Stimulated activated CD8-positive, alpha-beta memory T cell treated with anti-CD3 and anti-CD28 coated beads, Interleukin-12 subunit alpha, Interleukin-12 subunit beta, amount 100 ng/mL, for 24 hours (primary cell): Measurements from ENCODE around the gene ARHGAP10.
"Not testable (repeated sequence)": the region's sequence is repeated elsewhere in the genome, so short reads cannot be mapped to it uniquely, and the experiment has no call there.

ENCODE experiments used
- DNase-seq: peaks from one replicate; pipeline ENCODE4 v3.0.0-alpha.2; 2020; ENCODE audit errors: extremely low read depth

The ARHGAP10 gene

DNA sequence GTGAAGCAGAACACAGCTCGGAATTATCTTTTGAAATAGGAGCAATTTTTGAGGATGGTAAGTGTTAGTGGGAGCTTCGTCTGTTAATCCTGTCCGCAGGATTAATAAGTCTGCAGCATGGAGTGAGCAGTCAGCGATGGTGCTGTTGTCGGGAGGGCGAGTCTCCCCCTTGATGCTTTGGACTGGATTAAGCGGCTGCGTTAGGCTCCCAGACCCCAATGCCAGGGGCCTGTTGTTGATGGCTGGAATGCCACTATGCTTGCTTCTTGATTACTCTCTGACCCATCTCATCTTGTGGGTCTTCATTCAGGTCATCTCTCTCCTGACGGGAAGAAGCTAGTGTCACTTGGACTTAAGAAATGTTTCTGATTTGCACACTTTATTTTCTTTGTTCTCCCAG is 332.6 kb downstream of the ARHGAP10 start:
- no peak for DNase-seq

DNA sequence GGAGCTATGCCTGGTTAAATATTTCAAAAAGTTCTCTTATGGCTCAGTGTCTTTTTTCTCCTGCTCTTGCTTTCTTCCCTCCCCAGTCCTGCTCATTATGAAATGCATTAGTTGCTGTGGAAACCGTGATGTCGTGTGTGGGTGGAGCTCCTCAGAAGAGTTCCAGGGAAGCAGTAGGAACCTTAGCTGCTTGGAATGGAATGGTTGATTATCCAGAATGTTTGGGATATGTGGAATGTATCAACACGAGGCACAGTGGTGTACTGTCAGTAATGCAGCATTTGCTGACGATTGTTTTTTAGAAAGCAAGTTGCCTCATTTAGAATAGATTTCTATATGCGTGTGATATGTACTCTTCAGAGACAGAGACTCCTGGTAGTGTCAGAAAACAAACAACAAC is 333.2 kb downstream of the ARHGAP10 start:
- DNase-seq, result no peak

DNA sequence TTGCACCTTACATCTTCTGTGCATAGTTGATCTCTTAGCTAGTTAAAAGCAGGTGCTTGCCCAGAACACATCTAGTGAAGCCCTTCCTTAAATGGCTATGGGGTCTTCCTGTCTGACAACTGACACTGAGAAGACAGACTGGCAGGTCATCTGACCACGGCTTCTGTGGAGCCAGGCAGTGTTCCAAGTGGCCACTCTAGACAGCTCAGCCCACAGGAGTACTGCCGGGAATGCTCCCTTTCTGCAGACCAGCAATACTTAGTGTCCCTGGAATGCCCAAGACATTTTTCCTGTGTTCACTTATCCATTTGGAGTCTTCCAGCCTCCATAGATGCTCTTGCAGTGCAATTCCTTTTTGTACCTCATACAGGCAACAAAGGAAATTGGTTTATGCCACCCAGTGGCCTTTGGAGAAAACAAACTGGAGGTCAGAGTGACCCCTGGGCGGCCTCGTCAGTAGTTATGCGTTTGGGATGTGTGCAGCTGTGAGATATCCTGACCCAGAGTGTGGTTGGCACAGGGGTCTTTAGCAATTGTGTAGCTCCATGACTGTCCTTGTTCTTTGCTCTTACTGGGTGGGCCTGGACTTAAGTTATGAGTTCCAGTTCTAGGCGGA is 335.5 kb downstream of the ARHGAP10 start:
- DNase-seq, result no peak

DNA sequence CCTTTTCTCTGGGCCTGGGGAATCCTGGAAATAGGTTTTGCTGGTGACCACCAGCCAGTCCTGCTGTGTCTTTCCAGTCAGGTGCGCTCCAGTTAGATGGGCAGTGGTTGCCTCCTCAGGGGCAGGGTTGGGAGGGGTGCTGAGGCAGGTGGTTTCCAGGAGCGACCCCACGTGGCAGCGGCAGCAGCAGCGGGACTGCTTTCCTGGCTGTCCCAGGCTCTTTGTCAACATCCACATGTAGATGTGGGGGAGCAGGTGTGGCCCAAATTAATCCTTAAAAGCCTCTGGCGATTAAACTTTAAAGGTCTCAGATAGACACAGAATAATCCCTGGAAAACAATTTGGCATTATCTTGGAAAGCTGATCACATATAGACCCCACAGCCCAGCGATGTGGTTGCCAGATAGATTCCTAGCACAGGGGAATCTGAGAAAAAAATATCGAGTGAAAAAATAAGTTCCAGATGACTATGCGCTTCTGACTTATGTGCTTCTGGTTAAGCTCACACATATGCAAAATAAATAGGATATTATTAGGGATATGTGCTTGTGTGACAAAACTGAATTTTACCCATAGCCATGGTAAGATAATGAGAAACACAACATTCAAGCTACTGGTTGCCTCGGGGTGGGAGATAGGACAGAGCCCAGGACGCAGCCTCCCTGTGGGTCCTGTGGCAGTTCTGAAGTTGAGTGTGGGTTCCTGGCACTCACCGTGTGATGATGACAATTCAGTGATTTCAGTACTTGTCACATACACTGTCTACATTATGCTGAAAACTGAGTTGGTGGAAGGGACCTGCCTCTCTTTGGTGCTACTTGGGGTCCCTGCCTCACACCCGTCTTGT is 336.4 kb downstream of the ARHGAP10 start:
- no peak for DNase-seq

DNA sequence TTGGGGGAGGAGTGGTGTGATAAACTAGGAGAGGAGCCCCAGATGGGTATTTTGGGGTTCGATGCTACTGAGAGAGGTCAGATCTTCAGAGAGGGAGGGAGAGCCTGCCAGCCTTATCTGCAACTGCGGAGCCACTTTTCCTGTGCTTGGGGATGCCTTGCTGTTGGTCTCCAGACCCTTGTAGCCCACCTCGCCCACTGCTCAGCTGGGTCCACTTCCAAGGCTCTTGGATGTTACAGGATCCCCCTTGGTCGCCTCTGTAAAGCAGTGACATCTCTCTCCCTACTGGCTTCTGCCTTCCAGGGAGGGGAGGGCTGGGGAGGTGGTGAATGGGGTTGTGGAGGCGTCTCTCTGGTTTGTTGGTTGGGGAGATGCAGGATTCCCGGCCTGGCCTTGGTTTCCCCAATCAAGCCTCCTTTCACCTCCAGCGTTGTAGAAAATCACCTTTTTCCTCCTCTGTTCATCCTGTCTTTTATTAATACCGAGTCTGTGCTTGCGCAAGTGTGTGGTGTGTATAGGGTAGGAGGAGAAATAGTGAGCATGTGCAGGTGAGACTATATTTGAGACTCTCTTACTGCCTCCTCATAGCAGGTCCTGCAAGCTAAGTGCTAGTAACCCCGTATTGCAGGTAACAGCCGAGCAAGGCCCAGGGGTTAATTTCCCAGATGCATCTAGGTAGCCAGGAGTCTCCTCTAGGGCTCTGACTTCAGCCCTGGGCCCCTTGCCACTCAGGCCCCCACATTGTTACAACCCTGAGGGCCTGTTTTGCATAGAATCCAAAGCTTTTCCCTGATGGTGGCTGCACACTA is 337.4 kb downstream of the ARHGAP10 start:
- DNase-seq, result no peak

DNA sequence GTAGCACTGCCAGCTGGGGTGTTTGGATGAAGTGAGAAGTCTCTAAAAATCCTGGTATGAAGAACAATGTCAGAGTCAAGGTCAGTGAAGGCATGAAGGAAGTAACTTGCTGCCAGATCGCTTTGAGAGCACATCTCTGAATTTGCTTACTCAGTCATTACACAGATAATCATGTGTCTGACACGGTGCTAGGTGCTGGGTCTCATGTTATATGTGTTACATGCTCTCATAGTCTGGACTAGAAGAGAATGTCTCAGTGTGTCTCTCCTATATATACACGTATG is 337.9 kb downstream of the ARHGAP10 start:
- DNase-seq, result no peak

DNA sequence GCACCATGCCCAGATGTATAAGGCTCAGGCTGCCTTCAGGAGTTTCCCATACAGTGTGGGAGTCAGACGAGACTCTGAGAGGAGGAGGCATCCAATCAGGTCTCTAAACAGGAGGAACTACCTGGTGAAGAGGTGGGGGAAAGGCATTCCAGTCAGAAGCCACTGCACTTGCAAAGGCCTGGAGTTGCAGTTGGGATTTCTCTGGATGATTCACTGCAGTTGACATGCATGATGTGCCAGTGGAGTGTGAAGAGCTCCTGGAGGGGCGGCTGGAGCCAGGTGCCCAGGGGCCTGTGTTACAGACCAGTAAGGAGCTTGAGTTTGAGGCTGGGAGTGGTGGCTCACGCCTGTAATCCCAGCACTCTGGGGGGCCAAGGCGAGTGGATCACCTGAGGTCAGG is 339.1 kb downstream of the ARHGAP10 start:
- no peak for DNase-seq

DNA sequence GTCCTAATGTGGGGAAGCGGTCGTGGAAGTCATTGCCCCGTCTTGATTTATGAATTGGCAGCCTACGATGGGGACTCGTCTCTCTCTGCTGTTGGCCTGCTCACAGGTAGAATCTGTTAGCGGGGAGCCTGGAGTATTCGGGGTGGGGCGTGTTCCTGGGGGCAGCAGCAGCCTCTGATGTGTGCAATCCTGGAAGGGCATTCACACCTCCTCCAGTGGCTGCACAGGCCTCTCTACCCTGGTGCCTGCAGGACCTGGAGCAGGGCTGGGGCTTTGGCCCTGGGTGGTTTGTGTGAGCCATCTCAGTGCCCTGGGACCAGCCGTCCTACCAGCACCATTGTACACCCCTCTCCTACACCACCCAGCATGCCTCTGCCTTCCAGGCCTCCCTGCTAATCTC is 340.9 kb downstream of the ARHGAP10 start:
- no peak for DNase-seq

DNA sequence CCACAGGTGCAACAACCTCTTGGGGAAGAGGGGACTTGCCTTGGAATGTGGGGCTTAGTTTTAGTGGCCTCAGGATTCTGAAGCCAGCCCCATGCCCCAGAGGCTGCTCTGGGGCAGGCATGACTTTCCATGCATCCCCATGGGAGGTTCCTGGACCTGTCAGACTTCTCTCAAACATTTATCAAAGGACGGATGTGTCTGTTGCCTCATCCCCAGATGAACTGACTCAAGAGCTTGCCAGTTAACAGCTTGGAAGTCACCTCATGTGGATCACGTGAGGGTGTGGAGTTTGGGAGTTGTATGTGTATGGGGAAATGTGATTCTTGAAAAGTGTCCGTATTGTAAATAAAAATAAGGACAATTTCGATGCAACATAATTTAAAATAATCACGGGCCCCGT is 341.5 kb downstream of the ARHGAP10 start:
- no peak for DNase-seq

DNA sequence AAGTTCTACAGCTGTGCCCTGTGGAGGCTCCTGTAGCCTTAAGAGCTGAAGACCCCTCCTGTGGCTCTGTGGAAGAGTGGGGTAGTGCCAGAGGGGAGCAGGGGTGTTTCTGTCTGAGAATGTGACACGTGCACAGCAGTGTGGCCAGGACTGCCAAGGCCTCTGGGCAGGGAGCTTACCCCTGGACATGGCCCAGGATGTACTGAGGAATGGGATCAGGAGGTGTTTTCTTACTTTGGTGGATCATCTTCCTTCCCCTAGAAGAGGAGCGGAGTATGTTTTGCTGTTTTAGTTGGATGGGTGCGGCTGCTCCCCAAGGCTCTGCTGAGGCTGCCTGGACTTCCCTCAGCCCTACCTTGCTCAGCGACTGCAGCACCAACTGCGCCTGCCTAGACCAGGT is 342.6 kb downstream of the ARHGAP10 start:
- DNase-seq, result no peak

DNA sequence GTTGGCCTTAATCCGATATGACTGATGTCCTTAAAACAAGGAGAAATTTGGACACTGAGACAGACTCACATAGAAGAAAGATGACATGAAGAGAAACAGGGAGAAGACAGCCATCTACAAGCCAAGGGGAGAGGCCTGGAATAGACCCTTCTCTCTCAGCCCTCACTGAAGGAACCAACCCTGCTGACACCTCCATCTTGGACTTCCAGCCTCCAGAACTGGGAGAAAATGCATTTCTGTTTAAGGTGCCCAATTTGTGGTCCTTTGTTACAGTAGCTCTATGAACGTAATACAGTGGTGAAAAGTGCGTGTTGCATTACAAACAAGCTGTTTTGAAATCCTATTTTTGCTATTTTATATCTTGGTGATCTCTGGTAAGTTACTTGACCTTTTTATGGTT is 343.6 kb downstream of the ARHGAP10 start:
- DNase-seq, result no peak

DNA sequence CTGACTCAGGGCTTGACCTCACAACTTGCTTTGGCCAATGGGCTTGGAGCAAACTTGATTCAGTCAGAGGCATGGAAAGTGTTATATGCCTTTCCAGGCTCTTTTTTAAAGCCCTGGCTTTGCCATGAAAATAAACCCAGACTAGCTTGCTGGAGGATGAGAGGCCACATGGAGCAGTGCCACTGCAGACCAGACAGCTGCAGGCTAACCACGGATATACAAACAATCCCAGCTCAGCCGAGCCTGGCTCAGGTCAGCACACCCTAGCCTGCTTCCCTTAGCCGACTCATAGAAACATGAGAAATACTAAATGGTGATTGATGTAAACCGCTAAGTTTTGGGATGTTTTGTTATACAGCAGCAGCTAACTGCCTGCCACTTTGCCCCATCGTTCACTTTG is 345.1 kb downstream of the ARHGAP10 start:
- no peak for DNase-seq

DNA sequence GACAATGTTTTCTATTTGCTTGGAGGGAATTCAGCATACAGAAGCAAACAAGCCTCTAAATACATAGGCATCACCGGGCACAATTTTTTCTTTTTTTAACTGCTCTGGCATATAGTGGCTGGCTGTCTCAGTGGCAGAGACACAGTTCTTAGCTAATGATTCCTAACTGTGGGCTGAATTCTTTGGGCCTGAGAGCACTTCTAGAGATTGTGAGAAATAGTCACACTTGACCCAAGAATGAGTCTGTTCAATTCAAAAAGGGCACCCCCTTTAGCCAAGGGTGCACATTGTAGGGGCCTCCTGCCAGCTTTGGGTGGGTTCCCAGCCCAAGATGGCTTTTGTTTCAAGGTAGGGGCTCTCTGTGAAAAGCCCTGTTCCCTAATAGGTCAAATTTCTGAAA is 345.7 kb downstream of the ARHGAP10 start:
- DNase-seq, result no peak

DNA sequence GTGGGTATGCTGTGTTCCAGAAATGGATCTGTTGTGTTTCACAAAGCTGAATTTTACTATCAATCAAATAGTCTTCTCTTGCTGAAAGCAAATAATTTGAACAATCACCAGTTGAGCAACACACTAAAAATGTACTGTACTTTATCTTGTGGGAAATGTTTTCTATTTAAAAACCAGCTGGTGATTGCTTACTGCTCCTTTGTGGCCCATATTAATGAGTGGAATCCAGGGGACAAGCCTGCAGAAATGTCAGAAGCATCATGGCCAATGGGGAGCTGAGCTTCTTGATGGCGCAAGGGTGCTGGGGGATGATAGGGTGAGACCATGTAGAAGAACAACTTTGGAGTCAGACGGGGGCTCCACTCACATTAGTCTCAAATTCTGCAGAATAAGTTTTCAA is 346.2 kb downstream of the ARHGAP10 start:
- DNase-seq, result no peak

DNA sequence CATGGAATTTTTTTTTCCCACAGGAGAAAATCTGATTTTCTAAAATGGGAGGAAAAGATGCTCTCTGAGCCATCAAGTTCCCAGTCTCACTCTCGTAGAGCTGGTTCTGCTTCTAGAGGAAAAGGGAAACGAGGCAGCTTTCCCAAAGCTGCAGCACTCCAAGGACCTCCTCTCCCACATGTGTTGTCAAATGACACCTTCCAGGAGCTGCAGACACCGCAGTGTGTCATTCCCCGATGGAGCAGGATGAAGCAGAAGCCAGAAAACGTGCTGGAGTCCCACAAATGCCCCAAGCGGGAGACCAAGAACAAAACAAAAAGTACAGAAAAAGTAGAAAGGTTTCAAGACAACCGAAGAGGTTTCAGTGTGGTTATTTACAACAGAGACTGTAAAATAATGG is 348.1 kb downstream of the ARHGAP10 start:
- DNase-seq, result no peak

DNA sequence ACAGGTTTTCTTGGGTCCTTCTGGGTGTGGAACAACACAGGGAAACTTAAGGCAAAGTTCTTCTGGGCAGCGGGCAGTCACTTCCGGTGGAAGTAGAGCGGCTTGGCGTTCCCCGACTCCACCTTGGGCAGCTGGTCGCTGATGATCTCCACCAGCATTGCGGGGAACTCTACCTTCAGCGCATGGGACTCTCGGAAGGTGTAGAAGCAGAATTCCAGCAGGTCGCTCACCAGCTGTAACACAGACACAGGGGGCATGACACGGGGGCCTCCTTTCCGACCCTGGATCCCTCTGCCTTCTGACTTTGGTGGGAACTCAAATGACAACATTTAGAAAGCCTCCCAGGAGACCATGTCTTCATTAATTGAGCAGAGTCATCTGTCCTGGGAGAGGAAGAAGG is 349.4 kb downstream of the ARHGAP10 start:
- DNase-seq, result no peak

DNA sequence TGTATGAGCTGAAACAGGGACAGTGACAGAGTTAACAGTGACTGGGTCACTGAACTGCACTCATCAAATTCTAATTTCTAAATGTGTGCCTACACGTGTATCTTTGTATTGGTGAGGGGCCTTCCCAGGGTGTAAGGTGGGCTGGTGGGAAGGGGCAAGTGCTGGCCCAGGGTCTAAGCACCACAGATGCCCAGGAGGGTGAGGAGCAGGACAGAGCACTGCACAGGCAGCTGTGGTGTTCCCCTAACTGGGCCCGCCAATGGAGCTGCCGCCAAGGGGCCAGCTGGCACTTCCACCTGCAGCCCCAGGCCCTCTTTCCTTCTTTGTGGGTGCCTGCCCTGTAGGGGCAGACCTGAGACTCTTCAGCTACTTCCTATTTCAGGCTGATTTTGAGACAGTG is 349.9 kb downstream of the ARHGAP10 start:
- no peak for DNase-seq

DNA sequence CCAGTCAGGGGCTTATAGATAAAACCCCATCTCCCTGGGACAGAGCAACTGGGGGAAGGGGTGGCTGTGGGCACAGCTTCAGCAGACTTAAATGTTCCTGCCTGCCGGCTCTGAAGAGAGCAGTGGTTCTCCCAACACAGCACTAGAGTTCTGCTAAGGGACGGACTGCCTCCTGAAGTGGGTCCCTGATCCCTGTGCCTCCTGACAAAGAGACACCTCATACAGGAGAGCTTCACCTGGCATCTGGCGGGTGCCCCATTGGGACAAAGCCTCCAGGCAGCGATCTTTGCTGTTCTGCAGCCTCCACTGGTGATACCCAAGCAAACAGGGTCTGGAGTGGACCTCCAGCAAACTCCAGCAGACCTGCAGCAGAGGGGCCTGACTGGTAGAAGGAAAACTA is 351.2 kb downstream of the ARHGAP10 start:
- not testable (repeated sequence) for DNase-seq

DNA sequence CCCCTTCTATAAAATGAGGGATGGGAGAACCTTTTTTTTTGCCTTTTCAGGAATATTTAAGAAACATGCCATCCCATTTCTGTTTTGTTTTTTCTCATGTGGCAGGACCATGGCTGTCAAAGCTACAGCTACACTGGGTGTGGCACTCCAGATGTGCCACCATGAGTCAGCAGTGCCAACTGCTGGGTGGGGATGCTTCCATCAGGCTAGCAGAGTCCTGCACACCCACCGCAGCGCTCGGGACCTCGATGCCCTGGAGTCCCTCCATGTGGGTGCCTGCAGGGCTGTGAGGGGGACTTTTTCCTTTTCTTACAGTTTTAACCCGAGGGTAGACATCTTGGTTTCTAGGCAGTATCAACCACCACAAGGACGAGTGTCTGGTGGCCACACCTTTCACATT is 357.7 kb downstream of the ARHGAP10 start:
- no peak for DNase-seq

DNA sequence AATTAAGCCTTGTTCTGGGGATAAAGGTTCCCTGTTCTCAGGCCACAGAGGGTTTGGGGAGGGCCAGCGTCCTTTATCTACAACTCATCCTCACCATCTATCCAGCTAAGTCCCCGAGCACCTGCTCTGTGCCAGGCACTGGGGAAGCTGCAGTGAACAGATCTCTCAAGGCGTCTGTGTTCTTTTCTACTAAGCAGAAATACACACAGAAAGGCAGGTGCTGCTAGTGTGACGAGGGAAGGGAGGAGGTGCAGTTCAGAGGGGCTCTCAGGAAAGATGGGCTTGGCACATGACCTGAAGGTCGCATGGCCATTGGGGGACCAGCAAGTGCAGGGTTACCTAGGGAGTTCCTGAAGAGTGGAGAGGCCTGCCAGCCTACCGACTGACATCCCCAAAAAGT is 358.1 kb downstream of the ARHGAP10 start:
- no peak for DNase-seq

DNA sequence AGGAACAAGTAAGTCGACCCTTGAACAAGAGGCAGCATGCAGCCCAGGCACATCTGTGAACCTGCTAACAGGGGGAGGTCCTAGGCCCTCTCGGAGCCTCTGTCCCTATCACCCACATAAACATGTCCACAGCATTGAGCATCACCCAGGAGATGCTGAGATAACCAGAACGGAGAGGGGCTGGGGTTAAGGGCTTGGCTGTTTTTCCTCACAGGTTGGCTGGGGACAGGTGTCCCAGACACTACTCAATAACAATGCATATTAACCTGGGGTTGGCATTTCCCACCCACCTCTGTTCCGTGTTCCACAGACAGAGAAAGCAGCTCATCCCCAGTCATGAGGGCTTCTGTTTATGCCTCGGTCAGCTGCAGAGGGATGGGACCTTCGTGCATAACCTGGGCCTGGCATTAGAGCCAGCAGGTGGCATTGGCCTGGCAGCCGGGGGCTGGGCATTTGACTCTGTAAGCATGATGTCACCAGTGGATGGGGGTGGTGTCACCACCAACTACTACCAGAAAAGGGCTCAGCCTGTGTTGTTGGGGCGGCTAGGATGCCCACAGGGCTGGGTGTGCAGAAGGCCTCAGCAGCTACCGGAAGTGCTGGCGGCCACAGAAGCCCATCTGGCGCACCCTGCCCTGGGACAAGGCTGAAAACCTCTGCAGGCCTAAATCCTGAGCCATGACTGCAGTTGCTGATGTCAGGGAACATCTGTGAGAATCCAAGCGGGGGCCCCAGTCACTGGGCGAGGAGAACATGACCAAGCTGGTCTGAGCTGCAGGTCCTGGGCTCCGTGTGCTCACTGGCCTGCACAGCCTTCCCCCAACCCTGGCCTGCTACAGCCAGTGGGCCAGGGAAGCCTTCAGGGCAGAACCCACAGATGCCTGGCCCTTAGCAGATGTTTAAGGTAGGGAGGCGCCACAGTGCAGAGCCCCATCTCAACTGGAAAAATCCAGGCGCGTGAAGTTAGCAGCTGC is 358.9 kb downstream of the ARHGAP10 start:
- no peak for DNase-seq

DNA sequence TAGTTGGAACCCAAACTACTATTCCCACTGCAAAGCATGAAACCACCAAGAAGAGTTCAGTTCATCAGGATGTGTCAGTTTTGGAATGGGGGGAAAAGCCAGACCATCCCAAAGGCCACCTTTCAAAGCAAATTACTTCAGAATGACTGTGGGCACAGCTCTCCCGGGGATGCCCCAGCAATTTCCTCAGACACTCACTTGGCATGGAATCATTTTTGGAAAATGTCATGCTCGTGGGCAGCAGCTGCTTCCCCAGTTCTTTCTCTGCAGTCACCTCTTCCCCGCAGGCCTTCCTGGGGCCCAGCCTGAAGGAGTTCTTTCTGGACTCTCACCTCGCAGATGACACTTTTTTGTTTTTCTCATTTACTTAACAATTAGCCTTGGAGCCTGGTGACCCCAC is 360.0 kb downstream of the ARHGAP10 start:
- no peak for DNase-seq
